NCI-H2107 treated with DMSO at 0.1 percent for 48 hours (cell line): ENCODE data around the gene PHF12.
"Not testable (repeated sequence)": the region's sequence is repeated elsewhere in the genome, so short reads cannot be mapped to it uniquely, and the experiment has no call there.

ENCODE experiments used
- DNase-seq: peaks from one replicate; lab custom pipeline; 2025; ENCODE audit not compliant: unreplicated experiment; lab: John Stamatoyannopoulos, UW

The PHF12 gene

DNA sequence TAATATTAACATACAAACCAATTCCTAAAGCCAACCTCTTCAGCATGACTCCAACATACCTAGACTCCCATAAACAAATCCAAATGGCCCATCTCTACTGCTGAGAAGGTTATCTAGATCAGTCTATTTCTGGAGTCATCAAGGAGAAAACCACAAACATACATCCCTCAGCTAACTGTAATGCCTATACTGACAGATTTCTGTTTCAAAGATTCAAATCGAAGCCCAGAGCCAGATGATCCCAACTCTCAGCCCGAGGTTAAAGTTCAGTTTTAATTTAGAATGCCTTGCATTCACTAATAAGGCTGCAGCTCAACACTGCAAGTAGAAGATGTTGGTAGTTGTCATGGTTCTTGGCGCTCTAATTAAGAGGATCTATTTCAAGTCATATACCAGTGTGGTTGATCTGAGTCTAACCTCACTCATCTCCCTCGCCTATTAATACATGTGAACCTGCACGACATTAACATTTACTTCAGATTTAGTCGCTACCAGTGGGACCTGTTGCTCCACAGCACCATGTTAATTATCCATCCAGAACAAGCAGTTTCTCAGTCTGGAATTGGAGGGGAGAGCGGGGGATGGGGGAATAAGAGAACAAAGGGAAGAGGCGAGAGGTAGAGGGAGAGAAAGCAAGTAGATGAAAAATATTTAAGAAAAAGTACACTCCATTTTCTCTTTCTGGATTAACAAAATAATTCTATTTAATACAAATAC is 15.4 kb downstream of the PHF12 start:
- DNase-seq, result no peak

DNA sequence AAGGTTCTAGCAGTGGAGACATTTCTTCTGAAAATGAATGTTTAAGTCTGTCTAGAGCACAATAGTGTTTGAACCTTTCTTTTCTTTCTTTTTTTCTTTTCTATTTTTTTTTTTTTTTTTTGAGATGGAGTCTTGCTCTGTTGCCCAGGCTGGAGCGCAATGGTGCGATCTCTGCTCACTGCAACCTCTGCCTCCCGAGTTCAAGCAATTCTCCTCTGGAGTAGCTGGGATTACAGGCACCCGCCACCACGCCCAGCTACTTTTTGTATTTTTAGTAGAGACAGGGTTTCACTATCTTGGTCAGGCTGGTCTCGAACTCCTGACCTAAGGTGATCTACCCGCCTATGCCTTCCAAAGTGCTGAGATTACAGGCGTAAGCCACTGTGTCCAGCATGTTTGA is 16.8 kb downstream of the PHF12 start:
- not testable (repeated sequence) for DNase-seq

DNA sequence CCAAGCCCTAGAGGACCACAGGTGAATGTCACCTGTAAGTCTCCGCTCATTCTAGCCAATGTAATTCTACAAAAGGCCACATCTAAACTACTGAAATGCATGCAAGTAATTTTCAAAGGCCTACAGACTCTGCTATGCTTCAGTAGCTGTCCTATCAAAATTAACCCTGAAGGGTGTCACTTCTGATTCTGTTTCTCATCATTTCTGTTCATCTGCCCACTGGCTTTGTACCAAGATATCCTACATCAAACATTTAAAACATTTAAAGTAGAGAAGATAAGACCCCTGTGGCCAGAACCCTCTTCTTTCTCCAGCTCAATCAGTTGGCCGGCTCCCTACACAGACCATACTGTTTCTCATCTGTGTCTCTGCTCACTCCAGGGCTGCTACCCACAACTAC is 21.5 kb downstream of the PHF12 start:
- no peak for DNase-seq

DNA sequence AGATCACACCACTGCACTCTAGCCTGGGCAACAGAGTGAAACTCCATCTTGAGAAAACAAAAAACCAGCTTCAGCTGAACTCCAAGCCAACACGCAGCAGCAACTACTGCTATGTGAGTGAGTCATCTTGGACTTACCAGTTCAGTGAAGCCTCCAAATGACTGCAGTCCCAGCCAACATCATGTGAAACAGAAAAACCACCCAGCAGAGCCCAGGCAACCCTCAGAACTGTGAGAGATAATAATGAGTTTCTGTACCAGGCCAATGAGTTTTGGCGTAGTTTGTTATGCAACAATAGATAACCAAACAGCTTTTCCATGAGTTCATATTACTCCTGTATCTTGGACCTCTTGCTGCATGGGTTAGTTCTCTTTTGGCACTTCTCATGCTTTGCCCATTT is 23.3 kb downstream of the PHF12 start:
- no peak for DNase-seq

DNA sequence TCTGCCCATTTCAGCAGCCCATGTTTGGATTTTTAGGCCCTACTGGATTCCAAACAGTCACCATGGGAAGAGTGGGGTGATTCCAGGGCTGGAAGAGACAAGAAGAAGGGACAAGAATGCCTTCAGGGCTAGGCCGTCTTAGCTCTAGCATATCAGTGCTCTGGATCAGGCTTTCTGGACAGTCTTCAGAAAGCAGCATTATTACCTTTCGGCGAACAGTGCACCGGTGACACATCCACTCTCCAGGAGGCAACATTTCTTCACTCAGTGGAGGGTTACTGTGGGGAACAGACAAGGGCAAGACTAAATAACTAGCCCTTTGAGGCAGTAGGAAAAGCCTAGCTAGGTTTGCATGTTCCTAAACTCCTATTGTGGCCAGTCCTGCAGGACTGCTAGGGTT is 24.5 kb downstream of the PHF12 start:
- no peak for DNase-seq

DNA sequence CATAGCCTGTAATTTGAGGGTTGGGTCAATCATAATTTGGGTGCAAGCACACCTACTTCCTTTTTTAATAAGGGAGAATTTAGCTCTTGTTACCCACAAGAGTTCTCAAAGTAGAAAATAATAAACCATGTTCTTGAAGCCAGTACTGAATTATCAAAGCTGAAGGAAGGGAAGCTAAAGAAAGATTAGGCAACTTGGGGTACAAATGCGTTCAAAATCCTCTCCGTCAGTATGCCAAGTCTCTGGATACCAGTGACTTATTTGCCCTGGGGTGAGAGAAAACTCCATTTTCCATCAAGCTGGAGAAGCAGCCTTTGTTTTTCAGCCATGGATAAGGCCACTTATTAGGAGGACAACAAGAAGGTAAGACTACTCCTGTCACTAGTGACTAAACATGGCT is 25.0 kb downstream of the PHF12 start:
- no peak for DNase-seq

DNA sequence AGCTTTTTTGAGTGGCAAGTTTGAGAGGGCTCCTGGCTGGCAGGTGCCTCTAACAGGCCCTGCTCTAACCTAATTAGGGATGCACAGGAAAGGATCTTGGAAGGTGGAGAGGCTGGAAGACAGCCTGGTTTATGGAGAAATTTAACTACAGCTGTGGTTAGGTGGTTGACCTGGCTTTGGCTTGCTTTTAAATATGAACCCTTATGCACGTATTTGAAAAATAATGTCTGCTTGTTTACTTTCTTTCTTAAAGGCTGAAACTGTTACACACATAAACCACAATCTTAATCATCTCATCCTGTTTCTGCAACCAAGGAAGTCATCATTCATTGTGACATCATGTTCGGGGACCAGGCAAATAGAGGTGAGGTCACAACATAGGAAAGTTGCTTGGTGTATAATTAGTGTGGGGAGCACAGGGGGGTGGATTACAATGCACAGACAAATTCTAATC is 25.4 kb downstream of the PHF12 start:
- DNase-seq, result peak; percentile 61

DNA sequence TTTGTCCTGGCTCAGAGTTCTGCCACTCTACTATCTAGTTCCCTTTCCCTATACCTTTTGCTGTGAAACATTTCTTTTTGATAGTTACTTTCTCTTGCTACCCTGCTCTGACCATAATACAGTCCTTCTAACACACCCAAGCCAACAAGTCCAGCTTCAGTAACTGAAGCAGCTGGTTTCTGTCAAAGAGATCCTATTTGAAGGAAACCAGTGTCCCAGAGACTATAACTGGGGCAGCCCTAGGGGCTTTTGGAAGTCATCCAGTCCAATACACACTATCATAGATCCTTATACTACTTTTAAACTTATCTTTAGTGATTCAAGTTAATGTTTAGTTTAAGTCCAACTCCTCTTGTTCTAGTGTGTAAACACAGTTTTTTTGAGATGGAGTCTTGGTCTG is 31.1 kb downstream of the PHF12 start:
- DNase-seq, result no peak

DNA sequence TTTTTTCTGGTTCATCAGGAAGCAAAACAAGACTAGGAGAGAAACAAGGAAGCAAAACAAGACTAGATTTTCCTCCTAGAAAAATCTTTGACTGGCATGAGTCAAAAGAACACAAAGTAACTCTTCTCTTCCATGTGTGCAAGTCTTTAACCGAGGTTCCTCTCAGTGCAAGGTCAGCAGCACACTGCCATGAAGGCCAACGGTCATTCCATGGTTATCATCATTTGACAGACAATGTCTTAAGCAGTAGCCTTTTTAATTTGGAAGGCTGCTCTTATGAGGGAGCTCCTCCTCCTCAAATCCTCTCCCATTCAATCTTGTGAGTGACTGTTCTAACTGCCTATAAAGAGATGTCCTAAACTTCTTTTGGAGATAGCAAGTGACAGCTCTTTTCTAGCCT is 33.0 kb downstream of the PHF12 start:
- DNase-seq, result no peak

DNA sequence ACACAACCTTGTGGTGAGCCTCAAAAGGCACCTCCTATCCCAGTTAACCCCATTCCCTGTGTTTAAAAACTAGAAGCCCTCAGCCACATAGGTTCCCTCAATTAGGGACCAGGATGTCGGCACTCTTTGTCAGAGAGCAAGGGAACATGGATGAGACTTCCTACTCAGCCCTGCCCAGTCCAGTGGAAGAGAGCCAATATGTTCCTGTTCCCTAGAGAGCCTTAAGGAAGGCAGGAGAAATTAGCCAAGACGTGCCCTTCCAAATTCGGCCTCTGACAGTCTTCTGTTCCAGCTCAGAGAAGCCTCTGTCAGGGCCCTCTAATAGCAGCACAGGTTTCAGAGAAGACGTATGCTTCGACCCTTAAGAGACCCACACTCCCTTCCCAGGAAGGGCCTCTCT is 33.9 kb downstream of the PHF12 start:
- no peak for DNase-seq

DNA sequence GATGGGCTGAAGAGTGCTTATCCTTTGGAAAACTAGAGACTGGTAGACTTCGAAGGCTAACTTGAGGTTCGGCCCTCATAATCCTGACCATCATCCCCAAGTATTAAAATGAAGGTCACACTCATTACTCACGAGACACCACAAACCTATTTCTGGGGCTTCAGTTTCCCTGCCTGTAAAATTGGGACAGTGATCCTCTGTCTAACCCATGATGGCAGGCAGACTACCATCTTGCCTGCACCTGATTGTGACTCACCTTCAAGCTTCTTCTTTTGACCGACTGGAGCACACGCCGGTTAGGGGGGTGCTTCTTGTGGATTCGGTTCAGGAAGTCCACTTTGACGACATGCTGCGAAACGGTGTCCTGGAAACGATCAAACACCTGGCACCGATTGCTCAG is 34.3 kb downstream of the PHF12 start:
- DNase-seq, result no peak

DNA sequence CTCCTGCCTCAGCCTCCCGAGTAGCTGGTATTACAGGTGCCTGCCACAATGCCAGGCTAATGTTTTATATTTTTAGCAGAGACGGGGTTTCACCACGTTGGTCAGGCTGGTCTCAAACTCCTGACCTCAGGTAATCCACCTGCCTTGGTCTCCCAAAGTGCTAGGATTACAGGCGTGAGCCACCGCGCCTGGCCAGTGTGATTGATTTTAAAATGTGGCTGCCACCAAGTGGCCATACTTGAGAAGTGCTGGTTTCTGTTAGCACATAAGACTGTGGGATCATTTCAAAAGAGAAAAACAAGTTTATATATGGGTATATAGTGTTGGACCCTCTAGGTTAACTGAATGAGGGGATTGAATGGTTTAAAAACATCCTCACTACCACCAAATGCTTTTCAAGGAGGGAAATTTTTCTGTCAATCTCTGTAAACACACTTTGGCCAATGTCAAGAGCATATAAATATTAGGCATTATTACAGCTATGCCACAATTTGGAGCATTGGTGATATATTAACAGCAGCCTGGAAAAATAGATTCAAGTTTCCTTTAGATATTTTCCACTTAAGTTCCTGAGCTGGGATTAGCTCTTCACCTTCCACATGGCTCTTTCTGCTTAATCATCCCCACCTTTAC is 34.9 kb downstream of the PHF12 start:
- peak; percentile 20 for DNase-seq

DNA sequence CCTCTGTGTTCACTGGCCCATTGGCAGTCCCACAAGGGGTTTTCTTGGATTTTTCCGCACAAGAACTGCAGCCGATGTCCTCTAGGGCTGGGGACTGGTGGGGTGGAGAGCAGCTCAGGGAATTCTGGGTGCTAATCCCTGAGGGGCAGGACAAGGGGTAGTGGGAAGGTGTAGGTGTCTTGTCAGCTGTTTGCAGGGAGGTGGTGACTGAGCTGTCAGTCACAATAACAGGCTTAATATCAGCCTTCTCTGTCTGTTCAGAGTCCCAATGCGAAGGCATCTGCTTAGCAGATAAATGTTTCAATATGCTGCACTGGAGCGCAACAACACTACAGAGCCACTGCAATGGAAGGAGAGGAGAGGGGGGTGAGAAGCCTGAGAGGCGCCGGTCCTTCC is 38.4 kb downstream of the PHF12 start:
- DNase-seq, result no peak

DNA sequence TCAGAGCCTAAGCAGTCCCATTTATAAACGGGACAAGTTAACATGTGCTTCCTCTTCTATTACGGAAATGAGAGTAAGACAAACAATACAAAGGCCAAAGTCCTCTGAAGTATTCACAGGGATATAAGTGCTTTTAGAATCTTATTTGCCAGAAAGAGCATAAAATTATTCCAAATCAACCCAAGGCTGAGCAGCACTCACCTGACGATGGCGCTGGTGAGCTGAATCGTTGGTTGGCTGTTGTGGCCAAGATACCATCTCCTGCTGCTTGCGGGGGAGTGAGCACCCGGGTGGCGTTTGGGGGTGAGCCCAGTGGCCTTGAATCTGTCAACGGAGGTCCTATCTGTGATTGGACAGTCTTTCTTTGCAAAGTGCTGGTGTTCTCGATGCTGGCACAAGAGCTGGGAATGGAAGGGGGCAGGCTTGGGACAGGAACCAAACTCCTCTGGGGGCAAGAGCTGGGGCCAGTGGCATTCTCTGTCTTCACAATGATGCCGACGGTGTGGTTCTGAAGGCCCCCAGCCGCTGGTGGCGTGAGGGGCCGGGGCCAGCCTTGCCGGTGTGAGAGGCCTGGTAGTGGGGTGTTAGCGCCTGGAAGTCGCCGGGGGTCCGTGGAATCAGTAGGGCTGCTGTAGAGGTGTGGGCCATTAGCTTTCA is 38.9 kb downstream of the PHF12 start:
- DNase-seq, result no peak

DNA sequence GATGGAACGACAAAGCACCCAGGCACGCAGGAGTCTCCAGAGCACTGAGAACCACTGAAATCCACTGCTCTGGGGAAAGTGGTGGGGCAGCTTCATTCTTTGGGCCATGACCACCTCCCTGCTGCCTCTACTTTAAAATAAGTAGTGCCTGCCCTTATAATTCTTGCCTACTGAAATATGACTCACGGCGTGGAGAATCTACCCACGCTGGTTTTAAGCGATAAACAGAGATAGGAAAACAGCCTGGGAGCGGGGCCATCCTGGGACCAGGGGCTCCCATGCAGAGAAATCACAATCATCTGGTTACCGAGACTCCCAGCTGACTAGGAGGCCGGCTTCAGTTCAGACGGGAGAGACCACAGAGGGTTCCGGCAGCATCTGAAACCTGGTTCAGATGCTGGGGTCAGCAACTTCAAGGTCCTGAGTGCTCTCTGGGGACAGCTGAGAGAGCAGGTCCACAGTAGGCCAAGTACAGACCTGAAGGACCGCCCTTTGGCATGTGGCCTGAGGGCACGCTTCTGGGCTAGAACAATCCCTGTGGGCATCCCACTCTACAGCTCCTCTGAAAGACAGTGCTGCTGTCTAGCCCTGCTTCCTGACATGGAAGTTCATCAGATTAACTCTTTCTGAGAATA is 39.8 kb downstream of the PHF12 start:
- DNase-seq, result no peak

DNA sequence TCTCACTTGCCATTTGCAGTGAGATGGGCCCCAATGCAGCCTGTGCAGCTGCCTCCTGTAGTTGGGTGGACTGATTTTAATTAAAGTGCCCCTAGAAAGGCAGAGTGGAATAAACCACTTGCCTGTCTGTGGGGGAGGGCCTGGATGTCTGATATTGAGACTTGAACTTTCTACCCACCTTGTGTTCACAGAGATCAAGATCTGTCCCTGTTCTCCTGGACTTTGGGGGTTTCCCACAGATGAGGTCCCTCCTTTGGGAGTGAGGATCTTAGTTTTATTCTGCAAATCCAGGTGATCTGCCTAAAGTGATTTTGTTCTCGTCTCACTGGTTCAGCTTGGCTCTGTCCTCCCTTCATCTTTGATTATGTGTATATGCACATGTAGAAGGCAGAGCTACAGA is 40.8 kb downstream of the PHF12 start:
- DNase-seq, result no peak

DNA sequence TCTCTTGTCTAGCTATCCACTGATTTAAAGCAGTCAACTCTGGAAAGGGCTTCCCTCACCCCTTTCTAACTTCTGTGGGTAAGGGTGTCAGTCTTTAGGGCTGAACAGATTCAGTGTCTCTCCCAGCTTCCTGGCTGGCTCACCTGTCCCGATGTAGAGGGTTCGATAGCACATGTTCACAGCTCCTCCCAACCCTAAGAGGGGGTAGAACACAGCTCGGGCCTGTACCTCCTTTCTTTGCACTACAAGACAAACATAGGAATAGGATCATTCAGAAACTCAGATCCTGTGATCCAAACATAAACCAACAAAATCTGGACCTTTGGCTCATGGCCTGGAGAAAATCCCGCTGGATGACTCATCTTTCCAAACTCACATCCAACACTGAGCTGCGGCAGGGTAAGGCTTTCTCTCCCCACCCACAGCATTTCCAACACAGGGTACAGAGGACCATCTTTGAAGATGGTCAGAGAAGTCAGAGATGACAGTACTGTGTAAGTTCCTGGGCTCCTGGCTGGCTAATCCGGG is 42.6 kb downstream of the PHF12 start:
- no peak for DNase-seq

DNA sequence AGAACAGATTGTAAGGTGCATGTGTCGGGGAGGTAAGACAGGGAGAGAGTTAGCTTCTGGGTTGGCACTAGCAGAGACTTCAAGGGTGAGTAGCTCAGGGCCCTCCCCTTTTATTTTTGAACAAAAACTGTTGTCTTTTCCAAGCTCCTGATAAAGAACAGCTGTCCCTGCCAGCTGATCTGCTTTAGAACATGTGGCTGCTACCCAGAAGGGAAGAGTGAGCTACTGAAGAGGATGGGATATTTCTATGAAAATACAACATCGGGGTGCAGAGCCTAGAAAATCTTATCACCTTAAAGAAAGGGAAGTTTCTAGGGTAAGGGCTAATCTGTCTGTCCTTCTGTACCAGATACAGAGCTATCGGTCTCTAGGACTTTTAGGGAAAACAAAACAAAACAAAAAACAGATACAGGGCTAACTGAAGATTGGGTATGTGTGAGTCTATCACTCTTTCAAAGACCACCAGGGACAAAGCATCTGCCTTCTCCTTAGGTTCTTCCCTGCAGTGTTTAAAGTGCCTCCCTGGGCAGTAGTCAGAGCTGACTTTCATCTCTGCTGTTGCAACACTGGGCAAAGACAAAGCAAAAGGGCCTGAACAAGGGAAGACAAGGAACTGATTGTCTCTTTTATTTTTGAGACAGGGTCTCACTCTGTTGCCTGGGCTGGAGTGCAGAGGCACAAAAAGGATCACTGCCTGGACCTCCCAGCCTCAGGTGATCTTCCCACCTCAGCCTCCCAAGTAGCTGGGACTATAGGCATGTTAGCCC is 43.4 kb downstream of the PHF12 start:
- DNase-seq, result no peak

DNA sequence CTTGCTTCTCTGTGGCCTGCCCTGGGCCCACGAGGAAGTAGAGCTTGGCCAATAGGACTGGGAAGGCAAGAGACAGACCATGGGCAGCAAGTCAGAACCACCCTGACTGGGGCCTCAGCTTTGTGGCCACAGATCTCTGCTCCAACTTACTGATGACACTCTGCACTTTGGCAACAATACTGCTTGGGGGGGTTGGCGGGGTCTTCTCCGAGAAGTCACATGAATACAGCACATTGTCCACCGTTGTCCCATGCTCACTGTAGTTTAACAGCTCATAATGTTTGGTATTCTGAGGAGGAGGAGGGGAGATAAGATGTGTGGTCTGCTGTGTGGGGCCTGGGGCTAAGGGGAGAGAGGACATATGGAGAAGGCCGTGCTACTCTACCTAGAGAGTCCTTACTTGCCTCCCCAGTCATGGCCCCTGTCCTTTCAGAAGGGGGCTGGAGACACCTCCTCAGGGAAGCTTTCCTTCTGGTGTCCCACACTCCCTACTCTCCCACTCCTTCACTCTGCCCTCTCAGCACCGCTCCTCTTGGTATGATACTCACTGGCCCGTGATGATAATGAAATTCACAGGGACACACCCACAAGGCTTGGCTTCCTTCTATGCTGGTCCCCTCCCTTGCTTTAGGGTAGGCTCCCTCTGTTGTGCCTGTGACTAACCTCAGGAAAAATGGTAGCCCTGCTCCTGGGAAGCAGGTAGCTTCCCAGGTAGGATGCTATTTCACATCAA is 44.4 kb downstream of the PHF12 start:
- no peak for DNase-seq

DNA sequence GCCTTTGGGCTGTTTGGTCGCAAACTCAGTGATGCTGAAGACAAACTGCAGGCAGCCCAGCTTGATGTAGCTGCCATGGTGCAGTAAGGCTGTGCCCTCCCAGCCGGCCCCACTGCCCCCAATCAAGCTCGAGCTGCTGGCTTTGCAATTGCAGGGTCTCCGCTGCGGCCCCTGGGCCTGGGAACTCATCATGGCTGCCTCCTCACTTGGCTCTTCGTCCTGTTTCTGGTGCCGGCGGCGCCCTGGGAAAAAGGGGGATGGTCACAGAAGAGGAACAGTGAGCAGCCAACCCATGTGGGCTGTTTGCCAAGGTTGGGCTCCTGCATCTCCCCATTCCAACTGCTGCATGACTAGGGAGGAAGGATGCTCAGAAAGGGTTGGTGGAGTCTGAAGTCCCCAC is 45.0 kb downstream of the PHF12 start:
- DNase-seq, result no peak
